GM18907 (cell line): ENCODE data around the gene ZNF616.
A peak's percentile ranks its signal among the peaks of the same experiment; 100 is the strongest.

Experiments used
- ATAC-seq: cut with Tn5 transposase; IDR thresholded peaks from one replicate; pipeline ENCODE4 v1.9.1; 2021; ENCODE audit warnings: mild to moderate bottlenecking, moderate library complexity; ENCODE audit not compliant: unreplicated experiment

ZNF616 gene

GRCh38 chr19:52139252-52140031 is at the start of gene ZNF616:
ZNF616 (minus strand) TSS chr19:52139938; CDS start chr19:52130512, 9,426 bp downstream.
- peak; percentile 48 for ATAC-seq

DNA sequence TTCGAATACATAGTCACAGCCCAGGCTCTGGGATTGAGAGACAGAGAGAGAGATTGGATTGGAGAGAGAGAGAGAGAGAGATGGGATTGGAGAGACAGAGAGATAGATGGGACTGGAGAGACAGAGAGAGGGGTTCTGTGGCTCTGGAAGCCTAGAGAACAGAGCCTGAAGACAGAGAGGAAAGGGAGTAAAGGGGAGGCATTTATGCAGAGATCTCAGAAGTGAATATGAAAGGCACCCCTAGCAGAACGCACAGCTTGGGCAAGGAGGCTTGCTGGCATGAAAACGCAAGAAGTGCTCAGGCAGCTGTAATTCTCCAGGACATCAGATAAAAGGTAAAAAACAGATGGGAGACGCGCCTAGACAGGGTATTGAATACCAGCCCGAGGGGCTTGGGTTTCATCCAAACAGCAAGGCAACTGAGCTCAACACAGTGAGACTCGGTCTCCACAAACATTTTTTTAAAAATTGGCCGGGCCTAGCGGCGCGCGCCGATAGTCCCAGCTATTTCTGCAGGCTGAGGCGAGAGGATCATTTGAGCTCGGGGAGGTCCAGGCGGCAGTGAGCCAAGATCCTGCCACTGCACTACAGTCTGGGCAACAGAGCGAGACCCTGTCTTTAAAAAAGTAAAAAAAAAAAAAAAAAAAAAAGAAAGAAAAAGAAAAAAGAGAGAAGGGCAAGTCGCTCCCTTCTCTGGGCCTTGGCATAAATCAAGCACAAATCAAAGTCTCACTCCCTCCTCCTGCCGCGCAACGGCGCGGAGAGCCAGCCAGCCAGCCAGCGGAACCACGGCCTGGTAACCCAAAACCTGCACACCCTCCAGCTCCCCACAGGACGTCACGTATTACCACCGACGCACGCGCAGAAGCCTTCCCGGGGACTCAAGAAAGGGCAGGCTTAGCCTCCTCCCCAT is 49.3 kb upstream of the ZNF616 start:
- peak; percentile 16 for ATAC-seq

DNA sequence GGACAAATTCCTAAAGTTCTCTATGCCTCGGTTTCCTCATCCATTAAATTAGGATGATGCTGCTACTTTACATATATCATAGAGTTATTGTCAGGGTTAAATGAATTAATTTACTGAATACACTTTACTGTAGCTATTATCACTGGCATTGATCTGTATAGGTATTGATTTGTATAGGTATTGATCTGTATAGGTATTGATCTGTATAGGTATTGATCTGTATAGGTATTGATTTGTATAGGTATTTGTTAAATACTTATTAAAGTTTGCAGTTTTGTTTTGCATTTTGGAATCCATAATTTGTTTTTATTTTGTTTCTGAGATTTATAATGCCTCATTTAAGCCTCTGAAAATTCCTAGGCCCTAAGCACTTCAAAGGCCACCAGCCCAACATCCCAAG is 47.7 kb upstream of the ZNF616 start:
- no peak for ATAC-seq

DNA sequence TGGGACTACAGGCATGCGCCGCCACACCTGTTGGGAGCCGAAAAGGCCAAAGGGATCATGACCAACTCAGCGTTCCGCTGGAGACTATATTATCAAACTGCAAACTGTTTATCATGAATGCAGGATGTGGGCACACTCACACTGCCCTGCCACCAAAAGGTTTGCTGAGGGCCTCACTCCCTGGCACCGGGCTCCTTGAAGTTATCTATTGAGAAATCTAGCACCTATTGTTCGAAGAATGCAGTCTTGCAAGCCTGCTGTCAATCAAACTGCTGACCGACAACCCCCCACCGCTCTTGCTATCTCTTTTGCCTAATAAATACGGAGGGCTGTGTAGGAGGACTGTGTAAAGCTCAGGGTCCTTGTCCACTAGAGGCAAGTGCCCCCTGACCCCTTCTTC is 36.8 kb upstream of the ZNF616 start:
- no peak for ATAC-seq

GRCh38 chr19:52172347-52172746 is 32.6 kb upstream of the ZNF616 start:
- no peak for ATAC-seq

- ATAC-seq, result no peak
These were observed 31.8 kb upstream of the ZNF616 start, which contains the start of gene ZNF836 for GRCh38 chr19:52171321-52172169. ZNF836 (minus strand) TSS chr19:52171621; CDS start chr19:52168072, 3,549 bp downstream.

DNA sequence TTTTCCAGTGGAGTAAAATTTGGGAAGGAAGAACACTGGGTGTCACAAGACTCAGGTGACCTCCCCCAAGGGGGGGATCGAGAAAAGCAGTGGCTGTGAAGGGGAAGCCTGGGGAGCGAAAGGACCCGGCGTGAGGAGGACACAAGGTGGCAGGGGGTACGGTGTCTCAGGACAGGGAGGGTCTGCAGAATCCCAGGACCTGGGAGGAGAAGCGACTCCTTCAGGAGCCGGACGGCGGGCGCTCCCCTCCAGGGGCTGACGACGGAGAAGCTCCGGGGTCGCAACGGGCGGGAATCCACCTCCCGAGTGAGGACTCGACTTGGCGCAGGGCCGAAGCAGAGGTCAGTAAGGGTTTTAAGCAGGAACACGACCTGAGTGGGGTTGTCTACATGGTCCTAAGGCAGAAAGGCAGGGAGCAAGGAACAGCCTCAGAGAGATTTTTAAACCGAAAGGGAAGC is 31.2 kb upstream of the ZNF616 start:
- ATAC-seq, result no peak

DNA sequence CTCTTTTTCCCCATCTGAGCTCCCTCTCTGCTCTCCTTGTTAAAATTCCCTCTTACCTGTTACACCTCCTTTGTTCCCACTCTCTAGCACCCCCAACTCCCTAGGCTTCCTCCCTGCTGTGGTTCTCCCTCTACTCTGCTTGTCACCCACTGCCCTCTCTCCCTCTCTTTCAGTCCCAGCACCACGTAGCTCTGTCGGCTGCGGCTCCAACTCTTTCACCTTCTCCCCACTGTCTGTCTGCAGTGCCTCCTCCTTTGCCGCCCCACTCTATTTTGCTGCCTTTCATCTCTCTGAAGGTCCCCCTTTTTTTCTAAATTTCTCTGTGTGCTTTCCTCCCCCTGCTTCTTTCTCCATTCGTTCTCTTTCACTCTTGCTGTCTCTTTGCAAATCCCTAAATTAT is 30.6 kb upstream of the ZNF616 start:
- no peak for ATAC-seq

DNA sequence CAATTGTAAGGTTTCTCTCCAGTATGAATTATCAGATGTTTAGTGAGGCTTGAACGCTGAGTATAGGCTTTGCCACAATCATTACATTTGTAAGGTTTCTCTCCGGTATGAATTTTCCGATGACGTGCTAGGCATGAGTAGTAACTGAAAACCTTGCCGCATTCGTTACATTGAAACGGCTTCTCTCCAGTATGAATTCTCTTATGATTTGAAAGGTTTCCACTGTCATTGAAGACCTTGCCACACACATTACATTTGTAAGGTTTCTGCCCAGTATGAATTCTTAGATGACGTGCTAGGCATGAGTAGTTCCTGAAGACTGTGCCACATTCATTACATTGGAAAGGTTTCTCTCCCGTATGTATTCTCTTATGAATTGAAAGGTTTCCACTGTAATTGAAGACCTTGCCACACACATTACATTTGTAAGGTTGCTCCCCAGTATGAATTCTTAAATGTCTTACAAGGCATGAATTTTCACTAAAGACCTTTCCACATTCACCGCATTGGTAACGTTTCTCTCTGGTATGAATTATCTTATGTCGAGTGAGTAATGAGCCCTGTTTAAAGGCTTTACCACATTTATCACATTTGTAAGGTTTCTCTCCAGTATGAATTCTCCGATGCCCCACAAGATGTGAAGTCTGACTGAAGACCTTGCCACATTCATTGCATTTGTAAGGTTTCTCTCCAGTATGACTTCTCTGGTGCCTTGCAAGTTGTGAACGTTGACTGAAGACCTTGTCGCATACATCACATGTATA is 16.0 kb upstream of the ZNF616 start:
- no peak for ATAC-seq

GRCh38 chr19:52148256-52148655 is 8.5 kb upstream of the ZNF616 start:
- no peak for ATAC-seq

DNA sequence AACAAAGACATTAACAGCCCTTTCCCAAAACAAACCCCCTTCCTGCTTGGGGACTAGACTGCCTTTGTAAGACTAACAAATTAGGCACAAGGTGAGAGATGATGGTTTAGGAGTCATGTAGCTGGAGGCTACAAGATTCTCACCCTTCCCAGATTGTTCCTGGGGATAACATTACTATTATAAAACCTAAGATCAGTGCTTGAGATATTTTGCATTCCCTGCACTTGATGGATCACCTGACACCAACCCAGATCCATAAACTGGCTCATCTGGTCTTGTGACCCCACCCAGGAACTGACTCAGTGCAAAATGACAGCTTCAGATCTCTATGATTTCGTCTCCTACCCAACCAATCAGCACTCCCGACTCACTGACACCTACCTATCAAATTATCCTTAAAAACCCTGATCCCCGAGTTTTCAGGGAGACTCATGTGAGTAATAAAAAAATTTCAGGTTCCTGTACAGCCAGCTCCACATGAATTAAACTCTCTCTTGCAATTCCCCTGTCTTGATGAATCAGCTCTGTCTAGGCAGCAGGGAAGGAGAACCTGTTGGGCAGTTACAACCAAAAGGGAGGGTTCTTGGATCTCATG is 2.4 kb upstream of the ZNF616 start:
- ATAC-seq, result no peak

- ATAC-seq, result no peak
These were observed 1.5 kb upstream of the ZNF616 start for GRCh38 chr19:52141203-52141602.

- peak; percentile 93 for ATAC-seq
These were observed 433 bp upstream of the ZNF616 start for GRCh38 chr19:52140032-52140710.

GRCh38 chr19:52138983-52139251 is 821 bp downstream of the ZNF616 start:
- no peak for ATAC-seq

- ATAC-seq, result no peak
These were observed 1.3 kb downstream of the ZNF616 start for GRCh38 chr19:52138278-52138982.

DNA sequence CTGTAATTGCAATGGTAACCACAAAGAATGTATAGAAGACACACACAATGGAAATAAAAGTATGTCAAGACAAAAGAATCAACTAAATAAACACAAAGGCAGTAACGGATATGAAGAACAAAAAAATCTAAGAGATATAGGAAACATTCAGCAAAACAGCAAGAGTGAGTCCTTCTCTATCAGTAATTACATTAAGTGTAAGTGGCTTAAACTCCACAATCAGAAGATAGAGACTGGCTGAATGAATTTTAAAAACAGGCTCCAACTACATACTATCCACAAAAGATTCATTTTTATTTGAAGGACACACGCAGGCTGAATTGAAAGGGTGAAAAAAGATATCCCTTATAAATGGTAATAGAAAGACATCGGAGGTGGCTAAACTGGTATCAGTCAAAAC is 19.5 kb downstream of the ZNF616 start:
- no peak for ATAC-seq

GRCh38 chr19:52115526-52116053 is 24.1 kb downstream of the ZNF616 start:
- no peak for ATAC-seq

DNA sequence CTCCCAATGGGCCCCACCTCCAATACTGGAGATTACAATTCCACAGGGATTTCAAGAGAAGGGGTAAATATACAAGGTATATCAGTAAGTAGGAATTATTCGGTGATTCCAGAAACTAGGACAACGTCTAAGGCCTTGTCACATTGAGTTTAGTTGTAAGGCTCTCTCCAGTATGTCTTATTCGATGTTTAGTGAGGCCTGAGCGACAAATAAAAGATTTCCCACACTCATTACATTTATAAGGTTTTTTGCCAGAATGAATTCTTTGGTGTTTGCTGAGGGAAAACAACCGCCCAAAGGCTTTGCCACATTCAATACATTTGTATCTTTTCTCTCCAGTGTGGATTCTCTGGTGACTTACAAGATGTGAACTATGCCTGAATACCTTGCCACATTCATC is 25.0 kb downstream of the ZNF616 start:
- no peak for ATAC-seq

GRCh38 chr19:52112624-52113023 is 27.1 kb downstream of the ZNF616 start:
- no peak for ATAC-seq
